Measurements from ENCODE around the gene HSCB. TPM values are rescaled to one million over a fixed set of nuclear protein-coding genes. Genes with fewer than 3 reads are reported as not detected.

HSCB gene
- total RNA-seq, 1 experiment from 2014 or later, result 21.2 TPM

GRCh38 chr22:28716686-28717085, 25.2 kb upstream of the HSCB start:
- no peak overlapping the region for H4K5ac ChIP-seq (ENCODE audit: insufficient read length, low read depth, low read length)
- no peaks in the 10 kb centered on the region for H3K9me3 ChIP-seq (ENCODE audit: control insufficient read depth, low read depth, low read length)
- no peaks in the 10 kb centered on the region for H3K23me2 ChIP-seq (ENCODE audit: insufficient read length, low read depth, low read length, poor library complexity, severe bottlenecking)
- no peak overlapping the region for H2BK5ac ChIP-seq (ENCODE audit: insufficient read length, low read length)
- Mint-ChIP-seq H3K4me3 (no peak overlapping the region), H3K36me3 (ENCODE audit: insufficient read depth in 1 of 3, low read depth in 3 of 3) (peaks cover 34 to 66% (median 52%) of the 10 kb centered on the region in 3 experiments), H3K9me3 (no peaks in the 10 kb centered on the region), H3K4me1 (peaks cover 0 to 2% of the 10 kb centered on the region in 2 experiments; a peak in 2 of 4 replicates), H3K27me3 (ENCODE audit: low read depth) (no peaks in the 10 kb centered on the region), H3K27ac (no peak overlapping the region)
- no peak overlapping the region for H3K27ac ChIP-seq (ENCODE audit: insufficient read length, low read depth, low read length)
- no peaks in the 10 kb centered on the region for H3K27me3 ChIP-seq (ENCODE audit: insufficient read depth, low read length)
- TF ChIP-seq CTCF (conservative IDR thresholded peaks at IDR 0.05), result no peak
- H2AFZ ChIP-seq (ENCODE audit: low read length), result no peak overlapping the region
- no peak overlapping the region for H3K4ac ChIP-seq (ENCODE audit: low read depth, low read length)
- H2AK5ac ChIP-seq (ENCODE audit: insufficient read length, low read length), result no peak overlapping the region
- H3T11ph ChIP-seq (ENCODE audit: low read length), result no peak overlapping the region
- H3K4me1 ChIP-seq (ENCODE audit: insufficient read depth, low read length), result no peaks in the 10 kb centered on the region
- H3K18ac ChIP-seq (ENCODE audit: insufficient read length, low read depth, low read length), result no peak overlapping the region
- no peak overlapping the region for H3K56ac ChIP-seq (ENCODE audit: insufficient read length, low read depth, low read length)
- WGBS (ENCODE audit: extremely low coverage, insufficient read length, low lambda C conversion rate), result no CpG with 5 or more reads among the region's 3 CpGs
- no peak overlapping the region for H2BK20ac ChIP-seq (ENCODE audit: low read depth, low read length, poor library complexity, severe bottlenecking)
- H3K79me2 ChIP-seq (ENCODE audit: insufficient read depth, low read length), result no peaks in the 10 kb centered on the region
- no peak overlapping the region for H2BK15ac ChIP-seq (ENCODE audit: low read depth, low read length)
- no peak overlapping the region for H4K8ac ChIP-seq (replicated peaks; ENCODE audit: insufficient read length, low read depth, low read length)
- no peak overlapping the region for H2BK12ac ChIP-seq (ENCODE audit: insufficient read length, low read depth, low read length)
- no peaks in the 10 kb centered on the region for H4K20me1 ChIP-seq (ENCODE audit: control insufficient read depth, insufficient read depth, insufficient read length)
- no peak overlapping the region for H3K9ac ChIP-seq (ENCODE audit: extremely low read depth, insufficient read length, low read length)
- DNase-seq, result no peak
- H3K14ac ChIP-seq (ENCODE audit: insufficient read depth, low read length), result no peak overlapping the region
- peaks cover 3% of the 10 kb centered on the region for H3K79me1 ChIP-seq (ENCODE audit: insufficient read depth, low read depth, low read length, poor library complexity, severe bottlenecking)
- no peak overlapping the region for H2BK120ac ChIP-seq (ENCODE audit: low read depth, low read length, poor library complexity, severe bottlenecking)
- H4K91ac ChIP-seq (ENCODE audit: insufficient read length, low read depth, low read length), result no peak overlapping the region
- no peak overlapping the region for H3K4me2 ChIP-seq (ENCODE audit: insufficient read depth, insufficient read length, low read length)
- H3K23ac ChIP-seq (ENCODE audit: insufficient read length, low read depth, low read length), result no peak overlapping the region
